Stimulated activated CD4-positive, alpha-beta T cell treated with anti-CD3 and anti-CD28 coated beads, Interleukin-15, amount 100 ng/mL, for 24 hours (primary cell): ENCODE data around the gene B3GNT8.
"Not testable (repeated sequence)": the region's sequence is repeated elsewhere in the genome, so short reads cannot be mapped to it uniquely, and the experiment has no call there.

ENCODE experiments used
- DNase-seq: peaks from one replicate; pipeline ENCODE4 v3.0.0-alpha.2; 2020

Gene B3GNT8

DNA sequence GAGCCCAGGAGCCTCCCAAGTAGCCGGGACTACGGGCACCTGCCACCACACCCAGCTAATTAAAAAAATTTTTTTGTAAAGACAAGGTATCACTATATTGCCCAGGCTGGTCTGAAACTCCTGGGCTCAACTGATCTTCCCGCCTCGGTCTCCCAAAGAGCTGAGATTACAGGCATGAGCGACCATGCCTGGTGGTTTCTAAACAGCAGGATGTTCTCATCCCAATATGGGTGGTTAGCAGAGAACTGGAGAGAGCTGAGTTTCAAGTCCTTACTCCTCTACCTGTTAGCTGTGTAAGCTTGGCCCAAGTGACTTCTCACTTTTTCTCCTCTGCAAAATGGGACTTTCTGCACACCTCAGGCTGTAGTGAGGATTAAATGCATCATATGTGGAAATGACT, 42.8 kb downstream of the B3GNT8 start:
- no peak for DNase-seq

DNA sequence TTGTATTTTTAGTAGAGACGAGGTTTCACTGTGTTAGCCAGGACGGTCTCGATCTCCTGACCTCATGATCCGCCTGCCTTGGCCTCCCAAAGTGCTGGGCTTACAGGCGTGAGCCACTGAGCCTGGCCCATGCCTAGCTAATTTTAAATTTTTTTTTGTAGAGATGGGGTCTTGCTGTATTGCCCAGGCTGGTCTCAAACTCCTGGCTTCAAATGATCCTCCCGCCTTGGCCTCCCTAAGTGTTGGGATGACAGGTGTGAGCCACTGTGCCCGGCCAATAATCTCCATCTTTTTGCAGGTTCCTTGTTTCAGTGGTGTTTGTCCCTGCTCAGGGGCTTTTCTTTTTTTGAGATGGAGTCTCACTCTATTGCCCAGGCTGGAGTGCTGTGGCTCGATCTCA, 45.6 kb downstream of the B3GNT8 start:
- DNase-seq, result not testable (repeated sequence)

DNA sequence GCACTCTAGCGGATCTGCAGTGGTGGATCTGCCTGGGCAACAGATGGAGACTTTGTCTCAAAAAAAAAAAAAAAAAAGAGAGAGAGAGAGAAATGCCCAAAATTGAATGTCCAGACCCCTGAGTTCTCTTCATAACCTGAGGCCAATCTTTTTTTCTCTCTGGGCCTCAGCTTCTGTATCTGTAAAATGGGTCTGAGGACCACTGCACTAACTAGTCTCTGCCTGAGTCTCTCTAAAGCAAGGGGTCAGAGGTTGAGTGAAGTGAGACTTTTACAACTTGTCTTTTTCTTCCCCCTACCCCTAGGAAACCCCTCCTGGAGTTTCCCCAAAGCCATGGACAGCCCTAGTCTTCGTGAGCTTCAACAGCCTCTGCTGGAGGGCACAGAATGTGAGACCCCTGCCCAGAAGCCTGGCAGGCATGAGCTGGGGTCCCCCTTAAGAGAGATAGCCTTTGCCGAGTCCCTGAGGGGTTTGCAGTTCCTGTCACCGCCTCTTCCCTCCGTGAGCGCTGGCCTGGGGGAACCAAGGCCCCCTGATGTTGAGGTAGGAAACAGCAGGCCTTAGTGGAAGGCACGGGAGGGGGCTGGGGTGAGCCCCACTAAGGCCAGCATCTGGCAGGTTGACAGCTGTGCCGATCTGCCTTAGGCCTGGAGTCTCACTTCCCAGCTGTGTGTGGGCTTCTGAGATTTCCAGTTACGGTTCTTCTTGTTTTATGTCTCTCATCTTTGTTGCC, 49.0 kb downstream of the B3GNT8 start:
- DNase-seq, result no peak

DNA sequence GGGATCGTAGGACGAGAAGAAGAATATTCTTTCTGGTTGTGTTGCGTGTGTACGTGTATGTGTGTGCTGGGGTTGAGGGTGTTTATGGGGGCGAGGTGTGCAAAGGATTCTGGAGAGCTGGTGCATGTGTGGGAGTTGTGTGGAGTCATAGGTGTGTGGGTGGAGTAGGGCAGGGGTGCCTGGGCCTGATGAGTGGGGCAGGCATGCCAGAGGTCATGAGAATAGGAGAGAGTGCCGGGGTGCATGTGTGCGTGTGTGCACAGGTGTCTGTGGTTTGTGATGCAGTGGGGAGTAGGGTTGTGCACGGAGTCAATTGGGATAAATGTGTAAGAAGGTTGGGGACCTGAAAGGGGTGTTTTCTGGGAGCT, 50.2 kb downstream of the B3GNT8 start:
- peak; percentile 35 for DNase-seq

DNA sequence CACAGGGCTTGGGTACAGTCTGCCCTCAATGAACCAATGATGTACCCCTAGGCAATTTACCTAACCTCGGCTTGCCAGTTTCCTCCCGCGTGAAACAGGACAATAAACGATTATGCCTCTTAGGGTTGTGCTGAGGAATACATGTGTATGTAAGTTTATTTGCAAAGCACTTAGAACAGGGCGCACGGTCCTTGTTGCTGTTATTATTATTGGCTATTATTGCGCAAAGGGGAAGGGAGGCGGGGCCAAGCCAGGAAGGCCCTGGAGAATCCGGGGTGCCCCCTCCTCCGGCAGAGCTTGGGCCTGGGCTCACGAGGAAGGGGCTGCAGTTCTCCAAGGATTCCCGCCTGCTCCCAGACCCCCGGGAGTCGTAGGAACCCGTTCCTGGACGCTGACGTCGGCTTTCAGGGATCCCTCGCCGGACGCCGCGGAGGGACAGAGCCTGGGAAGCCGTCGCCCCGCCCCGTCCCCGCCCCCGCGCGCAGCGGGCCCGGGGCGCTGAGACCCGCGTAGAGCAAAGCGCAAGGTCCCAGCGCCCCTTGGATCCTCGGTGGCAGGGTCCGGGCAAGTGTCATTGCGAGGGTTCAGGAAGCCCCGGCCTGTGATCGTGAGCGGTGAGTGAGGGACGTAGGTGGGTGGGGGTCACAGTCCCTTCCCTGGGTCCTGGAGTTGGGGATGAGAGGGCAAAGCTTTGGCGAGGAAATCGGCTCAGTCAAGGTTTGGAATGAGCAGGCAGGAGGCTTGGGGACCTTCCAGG, 50.8 kb downstream of the B3GNT8 start, which contains the start of gene TMEM91:
Gene TMEM91 (plus strand): TSS at position 293 of the 757 bp plus-strand sequence. CDS start 1,777 bp downstream, outside the sequence.
- DNase-seq, result peak; percentile 42
